A549 (cell line): ENCODE results near the gene NTM. TPM values are rescaled to one million over a fixed set of nuclear protein-coding genes. Genes with fewer than 3 reads are reported as not detected.

Experiments
- ATAC-seq, 2 experiments: fragments of 200-7000 bp in 1 of 2; fragments of >200 bp in 1 of 2; cut with Nextera tagmentation in 1 of 2; cut with Tn5 transposase in 1 of 2; 3 replicates each; pipeline versions ENCODE4 v1.8.0 to v1.9.1; 2018 to 2020; ENCODE audit warnings: mild to moderate bottlenecking in 1 of 2, moderate library complexity in 1 of 2
- CTCF ChIA-PET: fragments of 300-600 bp; sonication (Branson Sonifier 250); formaldehyde crosslinking; extraction: SDS; loops from one replicate; lab custom pipeline; 2021; ENCODE audit warnings: antibody characterized with exemption, inconsistent platforms; lab: Yijun Ruan, JAX
- POLR2A ChIA-PET: fragments of 350-600 bp; formaldehyde crosslinking; extraction: SDS; loops from one replicate; lab custom pipeline; 2021; ENCODE audit warnings: antibody characterized with exemption, inconsistent platforms; lab: Yijun Ruan, JAX
- DNase-seq, 2 experiments: peaks; one replicate each; pipeline versions ENCODE4 v3.0.0 to v3.0.0-alpha.2; 2011 to 2016; ENCODE audit warnings: low read depth in 1 of 2, low spot score in 1 of 2
- FAIRE-seq: peaks from 2 replicates; lab custom pipeline; 2011; peaks lifted over from hg19 to GRCh38; lab: Jason Lieb, UNC
- H3K27ac ChIP-seq, 2 experiments: fragments of >200 bp; sonication (Bioruptor Twin); formaldehyde crosslinking; 3 replicates each; pipeline ENCODE4 v1.5.1; 2016 to 2017
- H3K4me1 ChIP-seq: fragments of >200 bp; sonication (Bioruptor Twin); formaldehyde crosslinking; 3 replicates; pipeline ENCODE4 v1.6.1; 2016
- H3K4me2 ChIP-seq: fragments of >200 bp; sonication (Bioruptor Twin); formaldehyde crosslinking; 3 replicates; pipeline ENCODE4 v1.6.1; 2016
- H3K4me3 ChIP-seq: fragments of >200 bp; sonication (Bioruptor Twin); formaldehyde crosslinking; 3 replicates; pipeline ENCODE4 v1.5.1; 2016
- H3K9me3 ChIP-seq: fragments of >200 bp; sonication (Bioruptor Twin); formaldehyde crosslinking; 3 replicates; pipeline ENCODE4 v1.6.1; 2016
- BHLHE40 ChIP-seq: IDR thresholded peaks from 2 replicates; pipeline ENCODE4 v1.6.1; 2012; ENCODE audit warnings: low read depth, low read length, inconsistent platforms
- CEBPB ChIP-seq, 2 experiments: fragments of >200 bp in 1 of 2; sonication (Bioruptor Twin) in 1 of 2; formaldehyde crosslinking in 1 of 2; IDR thresholded peaks; 2 replicates each; pipeline ENCODE4 v1.6.1; 2012 to 2016
- CHD2 ChIP-seq: fragments of 150-350 bp; IDR thresholded peaks from 2 replicates; pipeline ENCODE4 v1.6.1; 2014; ENCODE audit warnings: low read length; ENCODE audit not compliant: partially characterized antibody
- CHD4 ChIP-seq: fragments of 200-600 bp; sonication (generic); IDR thresholded peaks from 2 replicates; pipeline ENCODE4 v1.6.1; 2016; ENCODE audit warnings: antibody characterized with exemption, mild to moderate bottlenecking, borderline replicate concordance
- EHF ChIP-seq: fragments of 250-450 bp; sonication (Bioruptor Pico); IDR thresholded peaks from 2 replicates; pipeline ENCODE4 v1.5.0; 2020; ENCODE audit warnings: mild to moderate bottlenecking
- EHMT2 ChIP-seq: fragments of 200-600 bp; sonication (generic); IDR thresholded peaks from 2 replicates; pipeline ENCODE4 v1.6.1; 2016; ENCODE audit warnings: antibody characterized with exemption, low read depth, mild to moderate bottlenecking, moderate library complexity
- ELK1 ChIP-seq: fragments of 150-350 bp; IDR thresholded peaks from 2 replicates; pipeline ENCODE4 v1.6.1; 2014; ENCODE audit warnings: low read depth, mild to moderate bottlenecking, low read length
- FOSB ChIP-seq: fragments of 250-450 bp; sonication (Bioruptor Pico); IDR thresholded peaks from 2 replicates; pipeline ENCODE4 v1.5.0; 2020; ENCODE audit warnings: mild to moderate bottlenecking, moderate library complexity
- HDAC2 ChIP-seq: fragments of 200-600 bp; sonication (generic); IDR thresholded peaks from 2 replicates; pipeline ENCODE4 v1.6.1; 2016
- HMGXB4 ChIP-seq: fragments of 250-450 bp; sonication (Bioruptor Pico); IDR thresholded peaks from 2 replicates; pipeline ENCODE4 v1.5.0; 2021; ENCODE audit warnings: mild to moderate bottlenecking, moderate library complexity, borderline replicate concordance
- HOXA7 ChIP-seq: fragments of 250-450 bp; sonication (Bioruptor Pico); IDR thresholded peaks from 2 replicates; pipeline ENCODE4 v1.5.0; 2020; ENCODE audit warnings: mild to moderate bottlenecking, moderate library complexity
- HOXB13 ChIP-seq: fragments of 250-450 bp; sonication (Bioruptor Pico); IDR thresholded peaks from 2 replicates; pipeline ENCODE4 v1.5.0; 2020; ENCODE audit warnings: low read depth, mild to moderate bottlenecking, moderate library complexity
- JUNB ChIP-seq: fragments of >200 bp; sonication (Bioruptor Twin); formaldehyde crosslinking; IDR thresholded peaks from 2 replicates; pipeline ENCODE4 v1.6.1; 2016
- KDM5A ChIP-seq: fragments of 200-600 bp; sonication (generic); IDR thresholded peaks from 2 replicates; pipeline ENCODE4 v1.6.1; 2016; ENCODE audit warnings: antibody characterized with exemption, mild to moderate bottlenecking
- MAFK ChIP-seq: fragments of 450-650 bp; IDR thresholded peaks from 2 replicates; pipeline ENCODE4 v1.6.1; 2014; ENCODE audit not compliant: partially characterized antibody
- MYC ChIP-seq: IDR thresholded peaks from 2 replicates; pipeline ENCODE4 v1.6.1; 2012; ENCODE audit warnings: mild to moderate bottlenecking, inconsistent platforms, low read length, improper control_type of control experiment, borderline replicate concordance
- NPAS2 ChIP-seq: fragments of 250-450 bp; sonication (Bioruptor Pico); IDR thresholded peaks from 2 replicates; pipeline ENCODE4 v1.8.0; 2022; ENCODE audit warnings: mild to moderate bottlenecking, moderate library complexity, borderline replicate concordance
- PBX3 ChIP-seq: IDR thresholded peaks from 2 replicates; pipeline ENCODE4 v1.6.1; 2012
- PHF8 ChIP-seq: fragments of 200-600 bp; sonication (generic); IDR thresholded peaks from 2 replicates; pipeline ENCODE4 v1.6.1; 2016; ENCODE audit warnings: low read depth, mild to moderate bottlenecking, antibody characterized with exemption, moderate library complexity, borderline replicate concordance
- POLR2A ChIP-seq: IDR thresholded peaks from 2 replicates; pipeline ENCODE4 v1.6.1; 2012; ENCODE audit warnings: mild to moderate bottlenecking, low read length
- POLR2AphosphoS2 ChIP-seq: conservative IDR thresholded peaks from 2 replicates; pipeline ENCODE4 v1.6.1; 2012; ENCODE audit warnings: low read length, improper control_type of control experiment, inconsistent platforms
- RNF2 ChIP-seq: fragments of 200-600 bp; sonication (generic); IDR thresholded peaks from 2 replicates; pipeline ENCODE4 v1.6.1; 2016; ENCODE audit warnings: low read depth, mild to moderate bottlenecking, antibody characterized with exemption, moderate library complexity, borderline replicate concordance
- SMC3 ChIP-seq: fragments of >200 bp; sonication (Bioruptor Twin); formaldehyde crosslinking; IDR thresholded peaks from 3 replicates; pipeline ENCODE4 v1.6.1; 2018; ENCODE audit warnings: inconsistent platforms
- SREBF2 ChIP-seq: fragments of 450-650 bp; IDR thresholded peaks from 2 replicates; pipeline ENCODE4 v1.6.1; 2014; ENCODE audit warnings: mild to moderate bottlenecking, moderate library complexity
- TFCP2L1 ChIP-seq: fragments of 250-450 bp; sonication (Bioruptor Pico); IDR thresholded peaks from 2 replicates; pipeline ENCODE4 v1.5.0; 2021; ENCODE audit warnings: mild to moderate bottlenecking
- TP53 ChIP-seq: fragments of 250-450 bp; sonication (Bioruptor Pico); IDR thresholded peaks from 2 replicates; pipeline ENCODE4 v1.5.0; 2021; ENCODE audit warnings: mild to moderate bottlenecking, moderate library complexity
- ZFP36 ChIP-seq: fragments of 450-650 bp; IDR thresholded peaks from 2 replicates; pipeline ENCODE4 v1.6.1; 2014; ENCODE audit warnings: borderline replicate concordance; ENCODE audit not compliant: partially characterized antibody
- ZNF302 ChIP-seq: fragments of 250-450 bp; sonication (Bioruptor Pico); IDR thresholded peaks from 2 replicates; pipeline ENCODE4 v1.9.0; 2021; ENCODE audit warnings: inconsistent platforms, mild to moderate bottlenecking, moderate library complexity
- WGBS: methylation state at CpG from one replicate; pipeline ENCODE4 v1.1.6; 2017; ENCODE audit errors: missing lambda C conversion rate; 5-methylcytosine and 5-hydroxymethylcytosine counted together
- polyA plus RNA-seq, 4 experiments: library from polyadenylated mRNA; depleted of rRNA in 3 of 4; stranded (reverse); fragments of >200 nt; fragmentation: RNase III in 1 of 4; extraction: RNeasy Plus Mini Kit Qiagen cat#74134 plus additional on column Dnase treatment in 1 of 4; gene quantifications; 2 replicates in 3 of 4; 3 replicates in 1 of 4; pipeline ENCODE4 v1.2.3, GENCODE V29; 2011 to 2017
- TF ChIP-seq, protein P1 (sequence below): fragments of 250-450 bp; sonication (Bioruptor Pico); IDR thresholded peaks from 2 replicates; pipeline ENCODE4 v1.5.0; 2020; ENCODE audit warnings: low read depth, mild to moderate bottlenecking, moderate library complexity

NTM gene
- polyA plus RNA-seq, 2 of the 4 experiments (the other 2 are of a cell fraction): not detected

DNA sequence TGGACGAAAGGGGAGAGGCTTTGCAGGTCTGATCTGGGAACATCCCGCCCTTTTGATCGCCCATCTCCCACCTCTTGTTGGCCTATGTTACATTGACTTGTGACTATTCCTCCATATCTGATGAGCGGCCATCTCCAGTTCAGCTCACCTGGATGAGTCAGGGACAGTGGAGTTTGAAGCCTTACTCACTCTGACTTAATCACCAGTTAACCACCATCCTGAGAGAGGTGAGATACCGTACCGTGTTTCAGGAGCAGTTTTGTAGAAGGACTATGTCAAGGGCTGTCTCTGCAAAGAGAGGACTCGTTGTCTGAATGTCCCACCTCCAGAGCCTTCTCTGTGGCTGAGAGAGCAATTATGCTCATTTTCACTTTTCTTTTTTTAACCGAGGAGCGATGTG is 771.7 kb downstream of the NTM start:
- 4% methylated on average over 9 of the region's 9 CpGs for WGBS
- FAIRE-seq (no peak), ATAC-seq (no peak), DNase-seq (no peak)
- no peak overlapping the region for H3K4me2 ChIP-seq
- H3K9me3 ChIP-seq: no peaks in the 10 kb centered on the region
- TF ChIP-seq PHF8 (no peak), RNF2 (no peak), POLR2AphosphoS2 (no peak), JUNB (no peak), CEBPB (IDR thresholded peaks at IDR 0.05) (no peak), EHF (CRISPR knock-in tag) (no peak), ZNF302 (no peak), CHD2 (no peak), MAFK (no peak), TFCP2L1 (CRISPR knock-in tag) (no peak), HOXA7 (CRISPR knock-in tag) (no peak), PBX3 (no peak), HMGXB4 (no peak), BHLHE40 (no peak)
- TF ChIP-seq, protein P1, sequence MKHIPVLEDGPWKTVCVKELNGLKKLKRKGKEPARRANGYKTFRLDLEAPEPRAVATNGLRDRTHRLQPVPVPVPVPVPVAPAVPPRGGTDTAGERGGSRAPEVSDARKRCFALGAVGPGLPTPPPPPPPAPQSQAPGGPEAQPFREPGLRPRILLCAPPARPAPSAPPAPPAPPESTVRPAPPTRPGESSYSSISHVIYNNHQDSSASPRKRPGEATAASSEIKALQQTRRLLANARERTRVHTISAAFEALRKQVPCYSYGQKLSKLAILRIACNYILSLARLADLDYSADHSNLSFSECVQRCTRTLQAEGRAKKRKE (CRISPR knock-in tag): no peak
- H3K4me3 ChIP-seq: no peak overlapping the region
- POLR2A ChIA-PET: no interaction called here
- H3K27ac ChIP-seq: no peak overlapping the region
- H3K4me1 ChIP-seq: no peaks in the 10 kb centered on the region
- CTCF ChIA-PET: no interaction called here

GRCh38 chr11:132142554-132142953 is 772.1 kb downstream of the NTM start:
- ATAC-seq (no peak), FAIRE-seq (no peak), DNase-seq (no peak)
- Histone ChIP-seq H3K4me1 (no peaks in the 10 kb centered on the region), H3K9me3 (no peaks in the 10 kb centered on the region), H3K27ac (no peak overlapping the region), H3K4me2 (no peak overlapping the region), H3K4me3 (no peak overlapping the region)
- ChIA-PET CTCF (no interaction called here), POLR2A (no interaction called here)
- 30% methylated on average over 12 of the region's 12 CpGs for WGBS
- no peak for TF ChIP-seq KDM5A

- H3K4me2 ChIP-seq: no peak overlapping the region
- no peak for DNase-seq
- ChIA-PET CTCF (no interaction called here), POLR2A (no interaction called here)
- 9% methylated on average over 7 of the region's 7 CpGs for WGBS
- H3K4me1 ChIP-seq: no peaks in the 10 kb centered on the region
- ATAC-seq: no peak
- H3K9me3 ChIP-seq: no peaks in the 10 kb centered on the region
- H3K27ac ChIP-seq: no peak overlapping the region
- FAIRE-seq: no peak
- no peak overlapping the region for H3K4me3 ChIP-seq
- TF ChIP-seq SMC3: no peak
- no peak for TF ChIP-seq ELK1
- TF ChIP-seq EHMT2: no peak
- TF ChIP-seq, protein P1 (CRISPR knock-in tag): no peak
- no peak for TF ChIP-seq TFCP2L1 (CRISPR knock-in tag)
- TF ChIP-seq EHF (CRISPR knock-in tag): no peak
- no peak for TF ChIP-seq NPAS2 (CRISPR knock-in tag)
- TF ChIP-seq HOXB13 (CRISPR knock-in tag): no peak
- no peak for TF ChIP-seq POLR2A
- no peak for TF ChIP-seq FOSB (CRISPR knock-in tag)
- no peak for TF ChIP-seq ZFP36
- TF ChIP-seq CEBPB (IDR thresholded peaks at IDR 0.05): no peak
- TF ChIP-seq MYC: no peak
- TF ChIP-seq SREBF2: no peak
- TF ChIP-seq TP53 (CRISPR knock-in tag): no peak
- no peak for TF ChIP-seq HDAC2
- no peak for TF ChIP-seq JUNB
- TF ChIP-seq CHD4: no peak
Measured at GRCh38 chr11:132147464-132147863, 777.0 kb downstream of the NTM start.
